Stimulated activated CD4-positive, alpha-beta T cell treated with anti-CD3 and anti-CD28 coated beads, TNF-alpha, amount 100 ng/mL, for 48 hours (primary cell): ENCODE results near the gene DUSP22.
"Not testable (repeated sequence)": the region's sequence is repeated elsewhere in the genome, so short reads cannot be mapped to it uniquely, and the experiment has no call there.

Experiments used
- DNase-seq, 3 donors: peaks; one replicate each; pipeline ENCODE4 v3.0.0-alpha.2; 2020; ENCODE audit warnings: low read depth in 3 of 3

Gene DUSP22, protein sequence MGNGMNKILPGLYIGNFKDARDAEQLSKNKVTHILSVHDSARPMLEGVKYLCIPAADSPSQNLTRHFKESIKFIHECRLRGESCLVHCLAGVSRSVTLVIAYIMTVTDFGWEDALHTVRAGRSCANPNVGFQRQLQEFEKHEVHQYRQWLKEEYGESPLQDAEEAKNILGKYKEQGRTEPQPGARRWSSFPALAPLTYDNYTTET

DNA sequence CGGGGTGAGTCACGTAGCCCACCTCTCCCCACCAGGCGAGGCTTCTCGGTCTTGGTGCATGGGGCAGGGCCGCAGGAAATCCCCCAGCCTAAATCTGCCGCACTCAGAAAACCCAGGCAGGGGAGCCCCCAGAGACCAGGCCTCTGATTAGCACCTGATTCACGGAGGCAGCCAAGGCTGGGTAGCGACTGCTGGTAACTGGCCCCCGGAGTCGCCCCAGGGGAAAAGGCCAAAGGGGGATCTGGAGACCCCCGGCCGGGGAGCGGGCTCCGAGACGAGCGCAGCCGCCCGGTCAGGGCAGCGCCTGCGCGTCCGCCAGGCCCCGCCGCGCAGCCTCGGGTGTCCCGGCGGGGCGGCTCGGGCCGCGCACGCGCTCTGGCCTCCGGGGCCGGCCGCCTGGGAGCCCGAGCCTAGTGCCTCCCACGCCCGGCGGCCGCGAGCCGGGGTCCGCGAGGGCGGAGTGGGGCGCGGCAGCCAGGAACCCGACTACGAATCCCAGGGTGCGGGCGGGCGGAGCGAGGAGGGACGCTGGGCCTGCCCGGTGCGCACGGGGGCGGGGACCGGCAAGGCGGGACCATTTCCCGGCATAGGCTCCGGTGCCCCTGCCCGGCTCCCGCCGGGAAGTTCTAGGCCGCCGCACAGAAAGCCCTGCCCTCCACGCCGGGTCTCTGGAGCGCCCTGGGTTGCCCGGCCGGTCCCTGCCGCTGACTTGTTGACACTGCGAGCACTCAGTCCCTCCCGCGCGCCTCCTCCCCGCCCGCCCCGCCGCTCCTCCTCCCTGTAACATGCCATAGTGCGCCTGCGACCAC, at the start of gene DUSP22:
TSS of gene DUSP22 (plus strand) at position 791 of the 809 bp plus-strand sequence. CDS start 53 bp downstream, outside the sequence.
- peak; percentile 67 to 77 (median 67) for DNase-seq

DNA sequence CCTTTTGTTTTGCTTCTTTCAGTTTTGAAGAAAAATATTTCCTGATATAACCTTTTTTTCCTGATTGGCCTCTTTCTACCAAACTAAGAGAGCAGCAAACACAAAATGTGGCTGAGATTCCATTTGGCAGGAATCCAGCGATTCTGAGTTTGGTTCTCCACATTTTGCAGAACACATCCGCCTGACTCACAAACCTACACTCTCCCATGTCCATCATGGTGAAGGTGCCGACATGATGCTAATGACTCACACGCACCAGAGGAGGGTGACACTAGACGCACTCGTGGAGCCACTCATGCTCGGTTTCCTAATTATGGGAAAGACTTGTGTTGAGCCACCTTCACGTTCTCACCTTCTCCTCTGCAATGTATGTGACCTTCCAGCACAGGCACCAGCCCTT, 45.9 kb upstream of the DUSP22 start:
- no peak for DNase-seq

- no peak for DNase-seq
Observed at GRCh38 chr6:247351-247750, 44.9 kb upstream of the DUSP22 start.

- DNase-seq = not testable (repeated sequence)
Observed at GRCh38 chr6:248046-248445, 44.2 kb upstream of the DUSP22 start.

GRCh38 chr6:250676-251075, 41.6 kb upstream of the DUSP22 start:
- no peak for DNase-seq

DNA sequence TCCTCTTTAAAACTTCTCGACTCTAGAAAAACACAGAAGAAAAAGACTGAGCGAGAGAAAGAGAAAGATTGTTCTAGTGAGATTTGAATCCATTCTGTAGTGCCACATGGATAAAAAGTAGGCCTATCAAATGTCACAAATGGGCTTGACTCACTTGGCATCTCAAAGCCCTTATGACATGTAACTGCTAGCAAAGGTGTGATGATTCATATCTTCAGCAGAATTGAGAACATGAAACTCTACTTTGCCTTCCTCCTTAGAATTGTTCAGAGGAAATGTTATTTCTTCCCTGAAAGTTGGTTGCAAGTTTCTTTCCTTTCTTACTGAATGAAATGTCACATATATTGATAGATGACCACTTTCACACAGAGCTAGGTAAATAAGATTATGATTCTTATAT, 40.4 kb upstream of the DUSP22 start:
- DNase-seq = no peak

- no peak for DNase-seq
Observed at GRCh38 chr6:252775-253535, 39.3 kb upstream of the DUSP22 start.

DNA sequence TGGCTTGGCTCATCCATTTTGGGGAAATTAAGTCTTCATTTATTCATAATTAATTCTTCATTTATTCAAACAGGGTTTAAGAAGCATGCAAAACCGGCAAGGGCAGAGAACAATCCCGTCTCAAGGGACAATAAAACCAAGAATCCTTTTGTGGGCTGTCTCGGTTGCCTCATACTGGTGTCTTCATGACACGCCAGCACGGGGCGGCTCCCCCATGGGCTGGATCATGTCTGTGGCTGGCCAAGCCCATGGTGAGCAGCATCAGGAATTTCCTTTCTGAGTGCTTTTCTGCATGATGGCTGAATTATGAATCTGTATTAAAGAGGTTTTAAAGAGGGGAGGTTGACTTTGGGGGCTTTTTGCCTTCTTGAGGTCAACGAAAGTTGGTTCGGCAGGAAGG, 38.3 kb upstream of the DUSP22 start:
- DNase-seq = no peak

DNA sequence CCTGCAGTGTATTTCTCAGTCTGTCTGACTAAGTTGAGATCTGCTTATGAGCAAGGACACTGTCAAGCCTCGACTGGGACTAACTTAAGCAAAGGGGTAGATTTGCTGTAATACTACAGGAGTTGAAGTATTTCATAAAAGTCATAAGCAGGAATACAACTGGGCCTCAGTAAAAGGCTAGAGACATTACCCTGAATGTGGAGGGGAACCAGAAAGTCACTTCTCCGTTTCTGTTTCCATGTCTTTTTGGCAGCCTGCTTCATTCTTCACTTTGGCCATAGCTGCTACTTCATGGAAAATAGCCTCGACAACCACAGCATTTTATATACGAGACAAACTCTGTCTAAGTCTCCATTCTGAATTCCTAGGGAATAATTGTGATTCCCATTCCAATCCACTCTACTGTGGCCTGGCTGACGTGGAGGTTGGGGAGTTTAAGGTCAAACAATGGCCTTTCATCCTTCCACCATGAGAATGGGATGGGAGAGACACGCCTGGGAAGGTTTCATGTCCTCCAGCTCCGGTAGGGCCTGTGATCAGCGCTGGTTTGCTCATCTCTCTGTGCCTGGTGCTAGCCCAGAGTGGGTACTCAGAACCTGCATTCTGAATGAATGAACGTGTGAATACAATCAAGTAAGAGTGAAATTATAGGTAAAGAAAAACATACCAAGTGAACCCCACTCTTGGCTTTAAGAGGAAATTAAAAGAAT, 37.1 kb upstream of the DUSP22 start:
- no peak for DNase-seq

DNA sequence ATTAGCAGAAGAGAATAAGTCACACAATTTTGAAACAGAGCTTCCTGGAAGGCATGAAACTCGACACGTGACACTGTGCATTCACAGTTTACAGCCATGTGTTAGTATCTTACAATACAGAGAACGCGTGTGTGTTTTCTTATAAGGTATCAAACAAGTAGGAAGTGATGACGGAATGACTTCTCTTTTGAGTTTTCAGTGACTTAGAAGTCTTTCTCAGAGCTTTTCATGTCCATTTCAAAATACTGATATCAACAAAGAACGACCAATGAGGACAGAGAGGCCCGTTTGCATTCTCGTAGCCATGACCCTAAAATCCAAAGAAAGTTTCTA, 36.6 kb upstream of the DUSP22 start:
- no peak for DNase-seq

DNA sequence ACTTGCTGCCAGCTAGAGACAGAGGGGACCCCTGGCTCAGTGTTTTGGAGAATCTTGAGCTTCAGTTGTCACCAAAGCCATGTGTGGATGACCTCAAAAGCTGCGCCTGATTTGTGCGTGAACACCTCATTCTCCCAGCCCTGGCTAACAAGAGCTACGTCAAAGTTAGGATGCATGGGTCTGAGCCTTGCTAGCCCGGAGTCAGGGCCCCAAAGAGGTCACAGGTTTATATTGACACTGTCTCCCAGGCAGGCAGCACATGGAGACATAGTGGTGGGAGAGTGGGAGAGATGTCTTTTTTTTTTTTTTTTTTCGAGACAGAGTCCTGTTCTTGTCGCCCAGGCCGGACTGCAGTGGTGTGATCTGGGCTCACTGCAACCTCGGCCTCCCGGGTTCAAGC, 36.1 kb upstream of the DUSP22 start:
- no peak for DNase-seq

- DNase-seq = no peak
Observed at GRCh38 chr6:257031-257725, 35.1 kb upstream of the DUSP22 start.

GRCh38 chr6:257774-258173, 34.5 kb upstream of the DUSP22 start:
- no peak for DNase-seq

DNA sequence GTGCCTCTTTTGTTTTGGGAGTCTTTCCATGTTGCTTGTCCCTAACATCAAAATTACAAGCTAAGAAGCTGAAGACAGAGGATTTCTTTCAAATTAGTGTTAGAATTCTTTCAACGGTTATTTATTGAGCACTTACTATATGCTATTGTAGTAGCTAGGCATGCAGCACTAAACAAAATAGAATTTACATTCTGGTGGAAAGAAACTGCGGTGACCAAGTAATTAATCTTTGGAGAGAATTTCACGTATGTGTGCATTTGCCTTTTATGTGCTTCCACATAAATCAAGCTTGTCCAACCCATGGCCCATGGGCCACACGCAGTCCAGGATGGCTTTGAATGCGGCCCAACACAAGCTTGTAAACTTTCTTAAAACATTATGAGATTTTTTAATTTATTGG, 33.0 kb upstream of the DUSP22 start:
- no peak for DNase-seq

DNA sequence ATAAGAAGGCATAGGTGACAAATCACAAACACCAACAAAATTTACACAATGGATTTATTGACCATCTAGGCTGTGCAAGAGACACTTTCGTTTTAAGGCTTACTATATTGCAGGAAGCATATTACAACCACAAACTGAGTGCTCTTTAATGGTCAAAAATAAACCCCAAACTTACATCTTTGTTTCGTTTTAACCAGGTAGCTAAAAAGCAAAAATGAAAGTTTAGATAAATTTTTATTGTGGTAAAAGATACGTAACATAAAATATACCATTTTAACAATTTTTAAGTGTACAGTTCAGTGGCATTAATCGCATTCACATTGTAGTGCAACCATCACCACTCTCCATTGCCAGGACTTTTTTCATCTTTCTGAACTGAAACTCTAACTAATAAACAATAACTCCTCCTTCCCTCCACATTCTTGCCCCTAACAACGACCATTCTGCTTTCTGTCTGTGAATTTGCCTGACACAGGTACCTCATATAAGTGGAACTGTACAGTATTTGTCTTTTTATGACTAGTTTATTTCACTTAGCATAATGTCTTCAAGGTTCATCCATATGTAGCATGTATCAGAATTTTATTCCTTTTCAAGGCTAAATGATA, 32.3 kb upstream of the DUSP22 start:
- no peak for DNase-seq

- no peak for DNase-seq
Observed at GRCh38 chr6:264626-265025, 27.7 kb upstream of the DUSP22 start.

GRCh38 chr6:268394-268935, 23.8 kb upstream of the DUSP22 start:
- DNase-seq = no peak

GRCh38 chr6:273551-274058, 18.7 kb upstream of the DUSP22 start:
- DNase-seq = no peak

DNA sequence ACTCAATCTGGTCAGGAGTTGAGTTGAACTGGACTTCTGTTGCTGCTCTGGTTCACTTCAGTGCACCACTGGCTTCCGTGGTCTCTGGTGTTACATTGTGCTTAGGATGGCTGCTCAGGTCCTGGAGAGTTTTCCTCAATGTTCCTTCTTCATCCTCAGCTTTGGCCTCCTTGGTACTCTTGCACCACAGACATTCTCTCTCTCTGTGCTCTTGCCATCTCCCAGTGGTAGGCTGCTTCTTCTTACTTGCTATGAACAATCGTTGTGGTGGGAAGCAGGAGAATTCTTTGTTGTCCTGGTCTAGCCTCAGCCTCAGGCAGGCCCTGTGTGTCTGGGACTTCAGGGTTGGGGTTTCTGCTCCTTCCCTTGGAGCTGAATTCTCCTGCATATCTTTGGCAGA, 14.5 kb upstream of the DUSP22 start:
- no peak for DNase-seq

DNA sequence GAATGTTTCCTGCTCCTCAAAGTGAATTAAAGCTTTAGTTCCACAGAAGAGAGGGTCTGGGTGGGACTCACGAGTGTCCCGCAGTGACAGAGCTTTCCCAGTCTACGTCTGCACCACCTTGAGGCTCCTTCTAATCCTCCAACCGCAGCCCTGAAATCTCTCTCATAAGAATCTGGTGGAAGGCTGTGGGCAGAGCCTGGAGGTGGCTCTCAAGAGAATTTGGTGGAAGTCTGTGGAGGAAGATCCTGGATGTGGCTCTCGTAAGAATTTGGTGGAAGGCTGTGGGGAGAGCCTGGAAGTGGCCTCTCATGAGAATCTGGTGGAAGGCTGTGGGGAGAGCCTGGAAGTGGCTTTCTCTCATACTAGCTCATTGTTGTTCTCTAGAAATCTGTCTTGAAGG, 13.8 kb upstream of the DUSP22 start:
- DNase-seq = no peak
